ENCODE results near the gene LIPM.

Gene LIPM

DNA sequence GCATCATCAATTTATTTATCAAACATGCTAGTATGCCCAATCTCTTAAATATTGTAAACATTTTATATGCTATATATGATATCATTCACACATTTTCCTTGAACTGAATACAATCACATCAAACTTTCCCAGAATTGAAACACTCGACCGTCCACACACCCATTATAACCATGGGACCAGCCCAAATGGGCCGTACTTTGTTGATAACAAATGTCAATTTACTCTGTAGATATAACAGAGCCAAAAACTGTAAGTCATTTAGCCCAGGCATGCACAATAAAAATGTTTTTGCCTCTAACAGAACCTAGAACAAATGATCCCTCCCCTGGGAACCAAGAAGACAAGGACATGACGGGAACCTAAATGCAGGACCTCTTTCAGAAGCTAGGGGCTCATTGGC lies 49.8 kb downstream of the LIPM start:
- Mint-ChIP-seq H3K36me3 (ENCODE audit: low read depth) (no peaks in the 10 kb centered on the region), H3K27me3 (ENCODE audit: low read depth, poor library complexity) (peaks cover 6% of the 10 kb centered on the region), H3K4me3 (no peak overlapping the region), H3K27ac (no peak overlapping the region), H3K9me3 (no peaks in the 10 kb centered on the region), H3K4me1 (peaks cover 5% of the 10 kb centered on the region)
- DNase-seq: no peak
- TF ChIP-seq, protein P1, sequence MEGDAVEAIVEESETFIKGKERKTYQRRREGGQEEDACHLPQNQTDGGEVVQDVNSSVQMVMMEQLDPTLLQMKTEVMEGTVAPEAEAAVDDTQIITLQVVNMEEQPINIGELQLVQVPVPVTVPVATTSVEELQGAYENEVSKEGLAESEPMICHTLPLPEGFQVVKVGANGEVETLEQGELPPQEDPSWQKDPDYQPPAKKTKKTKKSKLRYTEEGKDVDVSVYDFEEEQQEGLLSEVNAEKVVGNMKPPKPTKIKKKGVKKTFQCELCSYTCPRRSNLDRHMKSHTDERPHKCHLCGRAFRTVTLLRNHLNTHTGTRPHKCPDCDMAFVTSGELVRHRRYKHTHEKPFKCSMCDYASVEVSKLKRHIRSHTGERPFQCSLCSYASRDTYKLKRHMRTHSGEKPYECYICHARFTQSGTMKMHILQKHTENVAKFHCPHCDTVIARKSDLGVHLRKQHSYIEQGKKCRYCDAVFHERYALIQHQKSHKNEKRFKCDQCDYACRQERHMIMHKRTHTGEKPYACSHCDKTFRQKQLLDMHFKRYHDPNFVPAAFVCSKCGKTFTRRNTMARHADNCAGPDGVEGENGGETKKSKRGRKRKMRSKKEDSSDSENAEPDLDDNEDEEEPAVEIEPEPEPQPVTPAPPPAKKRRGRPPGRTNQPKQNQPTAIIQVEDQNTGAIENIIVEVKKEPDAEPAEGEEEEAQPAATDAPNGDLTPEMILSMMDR (IDR thresholded peaks at IDR 0.05): no peak

DNA sequence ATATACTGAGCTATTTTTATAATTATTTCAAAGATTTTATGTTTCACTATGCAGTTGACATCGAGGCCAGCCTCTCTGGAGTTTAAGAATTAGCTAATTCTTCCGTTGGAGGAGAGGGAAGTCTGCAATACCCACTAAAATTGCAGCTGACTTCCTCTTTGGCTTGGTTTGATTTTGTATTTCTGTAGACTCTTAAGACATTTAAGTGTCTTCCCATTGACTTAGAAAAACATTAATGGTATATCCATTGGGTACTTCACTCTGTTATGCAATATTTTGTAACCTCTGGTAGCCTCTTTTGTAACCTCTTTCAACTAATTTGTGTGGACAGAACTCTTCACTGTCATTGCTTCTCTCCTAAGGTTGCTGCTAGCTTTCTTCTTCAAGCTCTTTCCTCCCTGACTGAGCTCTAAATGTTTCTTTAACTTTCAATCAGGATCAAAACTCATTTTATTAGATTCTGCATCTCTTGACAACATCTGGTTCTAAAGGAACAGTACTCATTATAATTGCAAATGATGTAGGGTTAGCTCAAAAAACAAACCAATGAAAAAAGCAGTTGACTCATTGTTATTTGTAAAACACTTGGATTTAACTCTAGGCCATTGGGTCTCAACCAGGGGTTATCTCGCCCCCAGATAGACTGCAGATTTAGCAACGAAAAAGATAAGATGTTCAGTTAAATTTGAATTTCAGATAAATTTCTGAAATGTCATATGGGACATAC lies 50.8 kb downstream of the LIPM start:
- Mint-ChIP-seq H3K4me3 (no peak overlapping the region), H3K4me1 (peaks cover 5% of the 10 kb centered on the region), H3K27ac (no peak overlapping the region), H3K27me3 (ENCODE audit: low read depth, poor library complexity) (peaks cover 6% of the 10 kb centered on the region), H3K36me3 (ENCODE audit: low read depth) (no peaks in the 10 kb centered on the region), H3K9me3 (no peaks in the 10 kb centered on the region)
- TF ChIP-seq, protein P1 (IDR thresholded peaks at IDR 0.05): no peak
- no peak for DNase-seq

DNA sequence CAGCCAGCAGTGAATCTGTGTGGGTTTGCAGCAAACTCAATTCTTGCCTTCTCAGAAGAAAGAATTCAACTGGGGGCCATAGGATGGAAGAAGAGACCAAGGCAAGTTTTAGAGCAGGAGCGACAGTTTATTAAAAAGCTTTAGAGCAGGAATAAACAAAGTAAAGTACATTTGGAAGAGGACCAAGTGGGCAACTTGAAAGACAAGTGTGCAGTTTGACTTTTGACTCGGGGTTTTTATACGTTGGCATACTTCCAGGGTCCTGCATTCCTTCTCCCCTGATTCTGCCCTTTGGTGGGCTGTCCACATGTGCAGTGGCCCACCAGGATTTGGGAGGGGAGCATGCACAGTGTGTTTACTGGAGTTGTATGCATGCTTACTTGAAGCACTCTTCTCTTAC lies 52.2 kb downstream of the LIPM start:
- TF ChIP-seq, protein P1 (IDR thresholded peaks at IDR 0.05): no peak
- no peaks in the 10 kb centered on the region for H3K9me3 Mint-ChIP-seq
- H3K4me3 Mint-ChIP-seq: no peak overlapping the region
- H3K4me1 Mint-ChIP-seq: peaks cover 5% of the 10 kb centered on the region
- H3K36me3 Mint-ChIP-seq (ENCODE audit: low read depth): no peaks in the 10 kb centered on the region
- H3K27ac Mint-ChIP-seq: no peak overlapping the region
- peaks cover 6% of the 10 kb centered on the region for H3K27me3 Mint-ChIP-seq (ENCODE audit: low read depth, poor library complexity)
- DNase-seq: no peak

DNA sequence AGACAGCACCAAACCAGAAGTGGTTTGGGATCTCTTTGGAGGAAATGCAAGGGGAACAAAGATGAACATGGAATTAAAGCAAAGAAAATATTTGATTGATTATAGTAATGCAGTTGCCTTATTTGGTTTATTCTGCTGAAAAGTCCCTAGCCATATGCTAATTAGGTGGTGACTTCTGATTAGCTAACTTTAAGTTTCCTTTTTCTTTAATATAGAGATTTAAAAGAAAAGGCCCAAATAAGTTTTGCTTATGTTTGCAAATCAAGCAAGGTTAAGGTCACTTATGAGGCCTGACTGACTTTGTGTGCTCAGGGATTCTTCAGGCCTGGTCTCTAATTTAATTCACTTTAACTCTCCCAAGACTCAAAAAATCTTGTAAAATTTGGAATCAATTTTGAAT lies 55.3 kb downstream of the LIPM start:
- Mint-ChIP-seq H3K4me3 (no peak overlapping the region), H3K9me3 (no peaks in the 10 kb centered on the region), H3K4me1 (no peaks in the 10 kb centered on the region), H3K27me3 (ENCODE audit: low read depth, poor library complexity) (peaks cover 15% of the 10 kb centered on the region), H3K36me3 (ENCODE audit: low read depth) (no peaks in the 10 kb centered on the region), H3K27ac (no peak overlapping the region)
- TF ChIP-seq, protein P1 (IDR thresholded peaks at IDR 0.05): no peak
- DNase-seq: no peak

DNA sequence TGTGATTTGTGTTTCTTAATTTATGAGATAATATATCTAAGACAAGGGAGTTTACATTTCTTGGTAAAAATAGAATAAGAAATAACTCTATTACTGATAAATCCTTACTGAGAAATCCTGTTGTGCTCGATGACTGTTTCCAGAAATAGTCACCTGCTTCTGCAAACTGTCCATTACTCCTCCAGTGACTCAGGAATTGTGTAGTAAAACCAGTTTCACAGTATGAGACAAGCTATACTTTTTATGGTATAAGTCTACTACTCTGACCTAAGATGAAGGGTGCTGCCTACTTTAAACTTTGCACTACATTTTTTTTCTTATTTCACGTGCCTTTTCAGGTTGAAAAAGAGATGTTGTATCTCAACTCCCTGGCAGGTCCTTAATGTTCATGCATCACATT lies 56.0 kb downstream of the LIPM start:
- H3K36me3 Mint-ChIP-seq (ENCODE audit: low read depth): no peaks in the 10 kb centered on the region
- H3K27ac Mint-ChIP-seq: no peak overlapping the region
- no peaks in the 10 kb centered on the region for H3K4me1 Mint-ChIP-seq
- DNase-seq: no peak
- no peak overlapping the region for H3K4me3 Mint-ChIP-seq
- peaks cover 21% of the 10 kb centered on the region for H3K27me3 Mint-ChIP-seq (ENCODE audit: low read depth, poor library complexity)
- H3K9me3 Mint-ChIP-seq: no peaks in the 10 kb centered on the region
- TF ChIP-seq, protein P1 (IDR thresholded peaks at IDR 0.05): no peak

DNA sequence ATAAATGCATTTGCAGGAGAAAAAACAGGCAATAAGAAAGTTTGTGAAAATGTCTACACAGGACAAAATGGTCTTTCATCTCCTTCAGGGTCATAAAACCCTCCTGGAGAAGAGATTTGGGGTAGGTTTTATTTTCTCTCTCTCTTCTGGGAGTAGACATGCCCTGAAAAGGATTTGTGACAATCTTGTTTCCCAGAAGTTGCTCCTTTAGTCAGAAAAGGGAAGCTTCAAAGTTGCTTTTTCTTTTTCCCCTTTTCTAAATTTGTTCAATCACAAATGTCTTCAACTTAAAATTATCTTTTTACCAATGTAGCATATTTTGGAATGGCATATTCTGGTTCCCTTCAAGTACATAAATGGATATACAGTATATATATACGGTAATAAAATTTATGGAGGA lies 58.5 kb downstream of the LIPM start:
- Mint-ChIP-seq H3K4me3 (no peak overlapping the region), H3K27me3 (ENCODE audit: low read depth, poor library complexity) (peaks cover 30% of the 10 kb centered on the region), H3K4me1 (no peaks in the 10 kb centered on the region), H3K36me3 (ENCODE audit: low read depth) (no peaks in the 10 kb centered on the region), H3K27ac (no peak overlapping the region), H3K9me3 (no peaks in the 10 kb centered on the region)
- TF ChIP-seq, protein P1 (IDR thresholded peaks at IDR 0.05): no peak
- DNase-seq: no peak

Measured in nephron progenitor cell (in vitro differentiated cells).